Endothelial cell of umbilical vein (primary cell): ENCODE measurements around the gene ALG11.
"Not testable (repeated sequence)": the region's sequence is repeated elsewhere in the genome, so short reads cannot be mapped to it uniquely, and the experiment has no call there.

Source experiments
- CTCF ChIP-seq, 2 donors: IDR thresholded peaks; 1 replicate in 1 of 2; 2 replicates in 1 of 2; pipeline ENCODE4 v1.5.1; 2011; ENCODE audit warnings: low read length in 2 of 2, mild to moderate bottlenecking in 2 of 2, moderate library complexity in 2 of 2, control low read depth in 1 of 2, inconsistent platforms in 1 of 2, low read depth in 1 of 2; ENCODE audit not compliant: insufficient read depth in 1 of 2; ENCODE audit errors: extremely low read depth in 1 of 2
- EZH2 ChIP-seq: IDR thresholded peaks from 2 replicates; pipeline ENCODE4 v1.6.1; 2012; ENCODE audit warnings: borderline replicate concordance, low read depth, mild to moderate bottlenecking, moderate library complexity, low read length, inconsistent platforms; ENCODE audit not compliant: severe bottlenecking
- MAX ChIP-seq: IDR thresholded peaks from 2 replicates; pipeline ENCODE4 v1.6.1; 2011; ENCODE audit not compliant: insufficient read depth, insufficient read length
- POLR2A ChIP-seq: IDR thresholded peaks from 2 replicates; pipeline ENCODE4 v1.6.1; 2012; ENCODE audit warnings: low read depth, mild to moderate bottlenecking, control low read depth, low read length
- POLR2AphosphoS5 ChIP-seq: IDR thresholded peaks from 2 replicates; pipeline ENCODE4 v1.6.1; 2012; ENCODE audit warnings: low read depth, mild to moderate bottlenecking, control low read depth, low read length, moderate library complexity; ENCODE audit not compliant: insufficient read depth

- not testable (repeated sequence) for TF ChIP-seq CTCF (IDR thresholded peaks at IDR 0.05; ENCODE audit: extremely low read depth in 1 of 2, insufficient read depth in 1 of 2, low read depth in 1 of 2, low read length in 2 of 2); POLR2AphosphoS5; POLR2A; EZH2; MAX
These were observed 18.2 kb downstream of the ALG11 start for GRCh38 chr13:52030401-52030800.
